Fibroblast of peridontal ligament (primary cell): ENCODE results near the gene FXYD7.
"Not testable (repeated sequence)": the region's sequence is repeated elsewhere in the genome, so short reads cannot be mapped to it uniquely, and the experiment has no call there.

ENCODE experiments used
- DNase-seq: peaks from one replicate; pipeline ENCODE4 v3.0.0-alpha.2; 2010; ENCODE audit errors: extremely low read depth

The FXYD7 gene

DNA sequence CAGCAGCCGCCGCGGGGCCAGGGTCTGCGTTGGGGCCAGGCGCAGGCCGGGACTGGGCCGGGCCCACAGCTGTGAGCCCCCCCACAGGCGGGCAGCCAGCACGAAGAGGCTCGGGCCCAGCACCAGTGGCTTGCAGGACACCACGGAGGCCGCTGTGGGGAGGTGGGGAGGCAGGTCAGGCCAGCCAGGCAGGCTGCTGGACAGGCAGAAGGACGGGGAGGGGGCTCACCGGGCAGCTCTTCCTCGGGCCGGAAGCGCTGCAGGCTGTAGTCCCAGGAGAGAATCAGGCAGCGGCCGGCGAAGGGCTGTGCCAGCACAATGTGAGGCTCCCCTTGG, 16.5 kb upstream of the FXYD7 start:
- DNase-seq, result no peak

DNA sequence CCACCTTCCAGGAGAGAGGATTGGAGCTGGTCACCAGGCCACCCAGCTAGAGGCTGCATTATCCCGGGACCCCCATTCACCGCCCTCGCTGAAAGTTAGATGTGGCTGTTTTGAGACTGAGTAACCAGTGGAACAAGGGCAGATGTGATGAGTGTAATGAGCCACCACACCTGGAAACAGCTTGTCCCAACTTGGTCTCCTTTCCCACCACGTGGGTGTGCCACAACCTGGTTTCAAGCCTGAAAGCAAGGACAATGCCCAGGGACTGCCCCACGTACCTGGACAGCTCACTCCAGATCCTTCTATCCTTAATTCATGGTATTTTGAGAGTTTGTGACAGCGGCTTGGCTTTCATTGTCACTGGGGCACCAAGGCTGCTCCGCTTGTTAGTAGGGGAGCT, 15.2 kb upstream of the FXYD7 start:
- no peak for DNase-seq

DNA sequence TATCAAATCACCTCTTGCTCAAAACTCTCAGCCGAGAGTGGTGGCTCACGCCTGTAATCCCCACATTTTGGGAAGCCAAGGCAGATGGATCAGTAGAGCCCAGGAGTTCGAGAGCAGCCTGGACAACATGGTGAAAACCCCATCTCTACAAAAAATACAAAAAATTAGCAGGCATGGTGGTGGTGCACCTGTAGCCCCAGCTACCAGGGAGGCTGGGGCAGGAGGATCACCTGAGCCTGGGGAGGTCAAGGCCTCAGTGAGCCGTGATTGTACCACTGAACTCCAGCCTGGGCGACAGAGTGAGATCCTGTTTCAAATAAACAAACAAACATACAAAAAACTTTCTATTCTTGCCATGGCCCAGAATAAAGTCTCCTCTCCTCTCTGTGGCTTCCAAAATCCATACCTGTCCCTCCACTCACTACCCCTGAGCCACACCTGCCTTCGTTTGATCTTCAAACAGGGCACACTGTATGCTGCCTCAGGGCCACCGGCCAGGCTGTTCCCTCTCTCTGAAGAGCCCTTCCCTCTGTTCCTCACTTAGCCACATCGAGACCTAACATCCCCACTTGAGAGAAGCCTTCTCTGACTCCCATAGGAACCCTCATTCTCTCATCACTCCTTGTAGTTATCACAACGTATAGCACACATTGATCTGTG, 14.5 kb upstream of the FXYD7 start:
- DNase-seq, result no peak

DNA sequence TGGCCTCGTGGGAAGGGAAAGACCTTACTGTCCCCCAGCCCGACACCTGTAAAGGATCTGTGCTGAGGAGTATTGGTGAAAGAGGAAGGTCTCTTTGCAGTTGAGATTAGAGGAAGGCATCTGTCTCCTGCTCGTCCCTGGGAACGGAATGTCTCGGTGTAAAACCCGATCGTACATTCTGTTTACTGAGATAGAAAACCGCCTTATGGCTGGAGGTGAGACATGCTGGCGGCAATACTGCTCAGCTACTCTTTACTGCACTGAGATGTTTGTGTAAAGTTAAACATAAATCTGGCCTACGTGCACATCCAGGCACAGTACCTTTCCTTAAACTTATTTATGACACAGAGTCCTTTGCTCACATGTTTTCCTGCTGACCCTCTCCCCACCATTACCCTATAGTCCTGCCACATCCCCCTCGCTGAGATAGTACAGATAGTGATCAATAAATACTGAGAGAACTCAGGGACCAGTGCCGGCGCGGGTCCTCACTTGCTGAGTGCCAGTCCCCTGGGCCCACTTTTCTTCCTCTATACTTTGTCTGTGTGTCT, 13.3 kb upstream of the FXYD7 start:
- not testable (repeated sequence) for DNase-seq

DNA sequence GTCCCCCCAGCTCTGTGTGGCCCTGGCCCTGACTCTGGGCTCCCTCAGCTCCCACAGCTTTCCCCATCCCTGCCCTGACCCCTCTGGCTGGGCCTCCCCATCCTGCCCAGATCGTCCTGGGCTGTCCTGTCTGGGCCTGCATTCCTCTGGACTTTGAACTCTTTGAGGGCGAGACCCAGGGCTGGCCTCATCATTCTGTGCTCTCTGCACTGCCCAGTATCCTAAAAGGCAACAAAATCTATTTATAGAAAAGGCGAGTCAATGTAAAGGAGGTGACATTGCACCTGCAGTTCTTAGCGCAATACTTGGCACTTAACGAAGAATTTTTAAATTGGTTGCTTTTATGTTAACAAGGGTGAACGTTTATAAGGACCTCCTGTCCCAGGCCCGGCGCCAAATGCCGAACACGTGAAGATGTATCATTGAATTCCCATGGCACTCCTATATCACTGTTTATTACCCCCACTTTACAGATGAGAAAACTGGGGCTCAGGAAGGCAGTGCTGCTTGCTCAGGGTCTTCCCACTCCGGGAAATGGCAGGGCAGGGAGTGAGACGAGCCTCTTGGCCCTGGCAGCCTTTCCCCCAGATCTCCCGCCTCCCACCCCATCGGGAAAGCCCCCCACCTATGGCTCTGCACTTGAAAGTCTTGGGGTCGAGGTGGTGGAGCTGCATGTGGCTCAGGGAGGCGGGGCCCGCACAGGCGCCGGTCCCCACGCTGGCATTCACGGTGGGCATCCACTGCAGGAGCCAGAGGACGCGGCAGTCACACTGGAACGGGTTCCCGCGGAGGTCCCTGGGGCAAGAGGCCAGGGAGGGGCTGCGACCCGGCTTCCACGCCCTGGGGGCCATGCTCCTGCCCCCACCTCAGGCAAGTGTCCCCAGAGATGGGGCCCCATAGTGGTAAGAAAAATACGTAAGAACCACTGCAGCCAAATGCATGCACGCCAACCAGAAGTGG, 12.0 kb upstream of the FXYD7 start:
- DNase-seq, result no peak

DNA sequence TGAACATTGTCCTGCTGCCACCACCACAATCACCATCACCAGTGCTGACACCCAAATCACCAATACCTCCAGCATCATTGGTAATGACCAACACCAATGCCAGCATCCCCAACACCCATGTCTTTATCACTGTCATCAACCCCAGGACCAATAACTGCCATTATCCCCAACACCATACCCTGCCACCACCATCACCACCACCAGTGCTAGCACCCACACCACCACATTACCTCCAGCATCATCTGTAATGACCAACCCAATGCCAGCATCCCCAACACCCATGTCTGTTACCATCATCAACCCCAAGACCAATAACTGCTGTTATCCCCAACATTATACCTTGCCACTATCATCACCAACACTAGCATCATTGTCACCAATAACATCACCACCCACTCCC, 10.8 kb upstream of the FXYD7 start:
- DNase-seq, result no peak

DNA sequence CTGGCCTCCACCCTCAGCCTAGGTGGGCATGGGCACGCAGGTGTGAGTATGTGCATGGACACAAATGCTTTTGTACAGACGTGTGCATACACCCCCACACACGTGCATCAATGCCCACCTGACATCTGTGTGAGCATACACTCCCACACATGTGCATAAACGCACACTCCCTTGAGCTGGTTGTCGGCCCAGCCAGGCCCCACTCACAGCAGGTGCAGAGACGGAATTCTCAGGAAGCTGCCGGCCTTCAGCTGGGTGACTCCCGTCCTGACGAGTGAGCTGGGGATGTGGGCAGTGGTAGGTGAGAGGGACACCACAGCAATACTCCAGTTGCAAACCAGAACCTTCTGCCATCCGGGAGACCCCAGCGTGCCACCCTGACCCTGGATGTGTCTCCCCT, 9.2 kb upstream of the FXYD7 start:
- DNase-seq, result no peak

DNA sequence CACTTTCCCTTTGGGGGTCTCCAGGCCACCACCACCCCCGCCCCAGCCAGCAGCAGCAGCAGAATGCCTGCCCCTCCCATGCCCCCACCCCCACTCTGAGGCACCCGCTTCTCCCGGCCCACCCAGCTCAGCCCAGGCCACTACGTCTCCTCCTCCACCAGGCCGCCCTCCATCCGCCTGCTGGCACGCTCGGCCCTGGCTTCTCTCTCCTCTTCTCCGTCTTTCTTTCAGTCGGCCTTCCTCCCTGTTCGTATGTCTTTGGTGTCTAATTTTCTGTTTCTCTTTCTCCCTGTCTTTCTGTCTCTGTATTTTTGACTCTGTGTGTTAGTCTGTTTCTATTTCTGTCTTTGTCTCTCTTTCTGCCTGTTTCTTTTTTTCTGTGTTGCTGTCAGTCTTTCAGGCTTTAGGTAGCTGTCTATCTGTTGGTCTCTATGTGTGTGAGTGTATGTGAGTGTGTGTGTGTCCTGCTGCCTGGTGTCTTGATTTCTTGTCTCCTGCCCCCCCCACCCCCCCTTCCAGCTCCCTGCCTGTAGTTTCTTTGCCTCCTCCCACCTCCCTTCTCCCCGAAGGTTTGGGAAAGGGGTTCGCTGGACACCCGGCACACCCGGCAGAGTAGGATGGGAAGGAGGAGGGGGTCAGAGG, 8.3 kb upstream of the FXYD7 start, which contains the start of gene LGI4:
Gene LGI4, minus strand, starts transcription at position 459 of the 642 bp plus-strand sequence. Its CDS starts 379 bp downstream, at position 80.
- DNase-seq, result peak; percentile 20

DNA sequence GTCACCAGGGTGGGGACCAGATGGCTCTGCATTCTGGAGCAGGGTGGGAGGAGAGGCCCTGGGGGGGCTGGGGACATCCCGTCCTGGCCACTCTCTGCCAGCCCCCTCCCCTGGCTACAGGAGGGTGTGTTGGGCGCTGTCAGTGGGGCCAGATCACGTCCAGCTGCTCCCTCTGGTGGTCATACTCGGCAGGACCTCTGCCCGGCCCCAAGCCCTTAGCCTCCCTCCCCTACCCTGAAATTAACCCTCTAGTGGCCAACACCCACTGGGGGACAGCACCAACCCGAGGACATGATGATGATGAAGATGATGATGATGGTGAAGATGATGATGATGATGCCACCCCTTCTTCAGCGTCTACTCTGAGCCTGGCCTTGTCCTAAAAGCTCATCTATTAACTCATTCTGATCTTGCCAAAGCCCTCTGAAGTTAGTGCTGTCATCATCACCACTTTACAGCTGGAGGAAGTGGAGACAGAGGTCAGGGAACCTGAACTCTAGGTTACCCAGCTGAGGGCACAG, 7.6 kb upstream of the FXYD7 start:
- peak; percentile 68 for DNase-seq

DNA sequence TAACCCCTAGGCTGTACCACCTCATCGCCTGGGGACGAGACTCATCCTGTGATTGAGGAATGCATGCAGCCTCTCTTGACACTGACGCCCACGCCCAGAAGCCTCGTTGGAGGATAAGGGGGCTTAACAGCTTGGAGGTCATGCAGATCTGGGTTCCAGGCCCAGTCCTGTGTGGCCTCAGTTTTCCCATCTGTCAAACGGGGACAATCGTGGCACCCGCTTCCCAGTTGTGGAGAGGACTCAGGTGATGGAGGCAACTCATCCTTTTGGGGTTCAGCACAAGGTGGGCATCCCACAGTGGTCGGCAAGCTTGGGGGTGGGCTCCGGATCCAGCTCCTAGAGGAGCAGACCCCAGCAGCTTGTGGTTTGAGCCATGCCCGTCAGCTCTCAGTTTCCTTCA, 6.8 kb upstream of the FXYD7 start:
- no peak for DNase-seq

DNA sequence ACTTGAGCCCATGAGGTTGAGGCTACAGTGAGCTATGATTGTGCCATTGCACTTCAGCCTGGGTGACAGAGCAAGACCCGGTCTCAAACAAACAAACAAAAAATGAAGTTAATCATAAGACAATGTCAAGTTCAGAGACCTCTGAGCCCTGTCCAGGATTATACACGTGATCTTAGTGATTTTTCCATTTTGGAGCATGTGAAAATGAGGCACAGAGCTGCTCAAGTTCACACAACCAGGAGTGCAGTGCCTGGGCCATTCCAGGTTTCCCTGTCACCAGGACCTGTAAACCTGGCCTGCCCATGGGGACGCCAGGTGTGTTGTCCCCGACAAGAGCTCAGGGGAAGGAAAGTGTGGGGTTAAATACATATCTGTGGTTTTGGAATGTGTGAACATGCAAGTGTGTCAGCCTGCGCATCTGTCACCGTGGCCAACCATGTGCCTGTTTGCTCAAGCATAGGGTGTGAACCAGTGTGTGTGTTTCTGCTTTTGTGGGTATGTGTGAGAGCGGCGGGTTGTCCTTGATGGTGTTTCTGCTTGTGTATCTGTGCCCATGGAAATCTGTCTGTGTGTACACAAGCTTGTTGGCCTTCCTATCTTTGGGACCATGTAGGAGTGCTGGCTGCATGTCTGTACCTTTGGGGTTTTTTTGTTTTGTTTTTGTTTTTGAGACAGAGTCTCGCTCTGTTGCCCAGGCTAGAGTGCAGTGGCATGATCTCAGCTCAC, 5.9 kb upstream of the FXYD7 start:
- DNase-seq, result no peak

DNA sequence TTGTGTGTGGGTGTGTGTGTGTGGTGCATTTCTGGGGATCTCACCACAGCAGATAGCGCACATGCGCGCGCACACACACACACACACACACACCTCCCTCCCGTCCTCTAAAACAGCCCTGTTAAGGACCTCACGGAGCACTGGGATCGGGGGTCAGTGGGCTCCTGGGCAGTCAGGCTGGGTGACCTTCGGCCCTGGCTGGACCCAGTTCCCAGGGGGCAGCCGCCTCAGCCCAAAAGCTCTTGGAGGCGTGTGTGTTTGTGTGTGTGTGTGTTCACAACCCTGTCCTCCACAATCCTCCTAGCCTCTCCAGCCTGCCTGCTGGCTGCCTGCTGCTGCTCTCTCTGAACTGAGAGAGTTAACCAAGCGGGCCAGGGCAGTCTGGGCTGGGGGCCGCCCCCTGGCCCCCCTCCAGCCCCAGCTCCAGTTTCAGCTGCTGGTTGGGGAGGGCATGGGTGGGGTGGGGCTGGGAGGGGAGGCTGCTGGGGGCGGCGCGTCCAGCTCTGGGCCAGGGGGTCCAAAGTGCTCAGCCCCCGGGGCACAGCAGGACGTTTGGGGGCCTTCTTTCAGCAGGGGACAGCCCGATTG, 4.7 kb upstream of the FXYD7 start, which contains the start of gene FXYD1:
Gene FXYD1, plus strand, starts transcription at position 520 of the 588 bp plus-strand sequence. CDS start 1,256 bp downstream, outside the sequence.
- DNase-seq, result peak; percentile 45

DNA sequence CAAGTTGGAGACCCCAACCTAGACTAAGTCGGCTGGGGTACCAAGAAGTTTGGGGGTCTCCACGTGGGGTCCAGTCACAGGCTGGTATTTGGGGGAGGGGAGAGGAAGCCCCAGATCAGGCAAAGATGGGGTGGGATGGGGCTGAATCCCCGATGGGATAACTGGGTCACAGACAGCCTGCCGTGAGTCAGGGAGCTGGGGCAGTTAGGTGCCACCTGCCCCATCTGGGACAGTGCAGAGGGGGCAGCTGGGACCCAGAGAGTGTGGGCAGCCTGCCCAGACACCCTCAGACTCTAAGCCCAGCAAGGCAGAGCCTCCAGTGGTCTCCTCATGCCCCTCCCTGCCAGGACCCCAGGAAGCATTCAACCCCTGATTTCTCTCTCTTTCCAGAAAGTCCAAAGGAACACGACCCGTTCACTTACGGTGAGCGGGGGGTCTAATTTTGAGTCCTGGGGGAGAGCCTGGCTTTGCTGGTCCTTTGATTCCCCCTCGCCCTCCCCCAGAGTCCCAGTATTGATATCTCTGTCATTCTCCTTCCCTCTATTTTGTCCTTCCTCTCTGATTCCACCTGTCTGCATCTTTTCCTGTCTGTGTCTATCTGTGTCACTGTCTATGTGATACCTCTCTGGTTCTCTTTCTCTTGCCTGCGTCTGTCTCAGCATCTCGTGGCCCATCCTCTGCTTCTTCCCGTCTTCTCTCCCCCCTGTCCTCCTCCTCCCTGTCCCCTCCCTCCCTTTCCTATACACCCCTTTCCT, 2.7 kb upstream of the FXYD7 start:
- DNase-seq, result no peak

DNA sequence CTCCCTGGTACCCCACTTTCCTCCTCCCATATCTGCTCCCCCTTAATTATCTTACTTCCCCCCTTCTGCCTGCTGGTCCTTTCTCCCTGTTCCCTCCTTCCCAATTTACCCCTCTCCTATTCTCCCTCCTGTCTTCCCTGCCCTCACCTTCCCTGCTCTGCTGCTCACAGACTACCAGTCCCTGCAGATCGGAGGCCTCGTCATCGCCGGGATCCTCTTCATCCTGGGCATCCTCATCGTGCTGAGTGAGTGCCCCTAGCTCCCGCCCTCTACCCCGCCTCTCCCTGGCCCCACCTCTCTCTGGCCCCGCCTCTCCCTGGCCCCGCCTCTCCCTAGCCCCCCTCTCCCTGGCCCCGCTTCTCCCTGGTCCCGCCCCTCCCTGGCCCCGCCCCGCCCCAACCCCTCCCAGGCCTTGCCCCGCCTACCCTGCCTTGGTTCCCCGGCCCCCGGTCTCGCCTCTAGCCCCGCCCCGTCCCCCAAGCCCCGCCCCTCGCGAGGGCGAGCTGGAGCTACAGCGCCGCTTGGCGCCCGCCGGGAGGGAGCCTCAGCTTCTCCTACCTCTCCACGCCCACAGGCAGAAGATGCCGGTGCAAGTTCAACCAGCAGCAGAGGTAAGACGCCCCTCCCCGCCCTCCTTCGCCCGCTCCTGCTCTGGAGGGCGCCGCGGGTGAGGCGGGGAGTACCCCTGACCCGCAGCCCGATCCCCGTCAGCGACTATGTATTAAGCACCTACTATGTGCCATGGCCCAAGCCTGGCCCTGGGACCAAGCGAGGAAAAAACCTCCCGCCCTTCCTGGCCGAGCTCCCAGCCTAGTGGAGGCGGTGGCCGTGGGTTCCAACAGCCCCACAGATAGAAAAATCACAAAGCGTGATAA, 1.9 kb upstream of the FXYD7 start:
- DNase-seq, result peak; percentile 76

DNA sequence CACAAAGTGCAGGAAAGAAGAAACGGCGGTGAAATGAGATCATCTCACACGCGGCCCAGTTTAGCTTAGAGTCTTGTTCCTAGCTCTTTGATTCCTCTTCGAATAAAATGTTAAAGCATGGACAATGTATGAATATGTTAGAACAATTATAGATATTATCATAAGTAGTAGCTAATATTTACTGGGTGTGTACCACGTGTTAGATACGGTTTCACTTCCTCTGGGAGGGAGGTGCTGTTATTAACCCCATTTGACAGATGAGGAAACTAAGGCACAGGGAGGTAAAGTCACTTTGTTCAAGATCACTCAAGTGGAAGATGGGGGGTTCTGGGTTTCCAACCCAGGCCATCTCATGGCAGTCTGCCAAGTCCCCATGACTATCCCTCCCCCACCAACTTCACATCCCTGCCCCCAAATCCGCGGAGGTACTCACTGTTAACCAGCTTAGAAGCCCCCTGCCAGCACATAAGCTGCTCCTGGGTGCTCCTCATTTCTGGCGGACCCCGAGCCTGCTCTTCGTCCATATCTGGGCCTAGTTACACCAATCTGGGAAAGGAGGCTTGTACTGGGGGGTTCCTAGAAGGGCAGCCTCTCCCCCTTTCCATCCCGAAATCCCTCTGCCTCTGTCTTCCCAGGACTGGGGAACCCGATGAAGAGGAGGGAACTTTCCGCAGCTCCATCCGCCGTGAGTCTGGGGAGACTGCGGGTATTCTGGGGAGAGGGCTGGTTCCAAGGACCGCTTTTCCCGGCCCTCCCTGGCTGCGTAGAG, 1.0 kb upstream of the FXYD7 start:
- DNase-seq, result no peak

DNA sequence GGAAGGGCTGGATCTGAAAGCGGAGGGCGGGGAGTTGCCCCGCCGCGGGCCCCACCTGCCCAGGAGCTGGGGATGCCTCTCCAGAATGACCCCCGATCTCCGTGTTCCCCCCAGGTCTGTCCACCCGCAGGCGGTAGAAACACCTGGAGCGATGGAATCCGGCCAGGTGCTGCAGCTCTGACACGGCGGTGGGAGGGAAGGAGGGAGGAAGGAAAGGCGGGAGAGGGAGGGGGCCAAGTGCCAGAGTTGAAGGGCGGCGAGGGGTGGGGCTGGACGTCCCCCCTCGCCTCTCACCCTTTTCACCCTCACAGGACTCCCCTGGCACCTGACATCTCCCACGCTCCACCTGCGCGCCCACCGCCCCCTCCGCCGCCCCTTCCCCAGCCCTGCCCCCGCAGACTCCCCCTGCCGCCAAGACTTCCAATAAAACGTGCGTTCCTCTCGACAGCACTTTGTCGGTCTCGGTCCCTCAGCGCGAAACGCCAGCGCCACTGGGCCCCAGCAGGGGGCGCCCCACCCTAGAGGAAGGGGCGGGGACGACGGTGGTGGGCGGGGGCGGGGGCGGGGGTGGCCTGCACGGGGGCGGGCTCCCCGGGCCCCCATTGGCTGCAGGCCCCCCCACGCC, 337 bp upstream of the FXYD7 start:
- no peak for DNase-seq

DNA sequence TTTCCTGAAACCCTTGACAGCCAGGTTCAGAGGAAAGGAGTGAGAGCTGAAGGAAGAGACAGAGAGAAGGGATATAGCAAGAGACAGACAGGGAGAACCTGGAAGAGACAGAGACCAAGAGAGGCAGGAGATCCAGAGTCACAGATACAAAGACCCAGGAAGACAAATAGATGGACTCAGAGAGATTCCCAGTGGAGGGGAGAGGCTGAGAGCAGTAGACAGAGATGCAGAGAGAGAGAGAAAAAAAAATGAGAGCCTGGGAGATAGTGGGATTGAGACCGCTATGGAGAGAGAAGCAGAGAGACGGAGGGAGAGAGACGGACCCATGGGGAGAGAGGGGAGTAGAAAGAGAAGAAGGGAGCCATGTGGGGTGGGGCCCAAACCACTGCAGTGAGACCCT, 763 bp downstream of the FXYD7 start:
- no peak for DNase-seq

DNA sequence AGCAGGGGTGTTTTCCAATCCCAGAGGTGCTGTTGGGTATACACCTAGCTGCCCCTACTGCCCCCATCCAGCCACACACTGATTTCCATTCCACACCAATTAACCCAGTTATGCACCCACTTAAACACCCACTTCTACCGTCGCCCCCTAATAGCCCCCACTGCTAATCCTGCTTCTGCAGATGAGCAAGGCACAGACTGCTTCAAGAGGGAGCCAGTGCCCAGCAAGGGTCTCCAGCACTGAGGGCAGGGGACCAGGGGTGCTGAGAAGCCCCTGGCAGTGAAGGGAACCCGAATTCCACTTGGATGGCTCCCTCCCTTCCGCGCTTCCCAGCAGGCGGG, 1.2 kb downstream of the FXYD7 start:
- DNase-seq, result no peak
